ENCODE results near the gene PRKCB. TPM values are rescaled to one million over a fixed set of nuclear protein-coding genes. Genes with fewer than 3 reads are reported as not detected.

The PRKCB gene
- total and polyA plus RNA-seq, 2 experiments from 2014 or later: 3.7 to 16.4 TPM

- TF ChIP-seq, protein P1, sequence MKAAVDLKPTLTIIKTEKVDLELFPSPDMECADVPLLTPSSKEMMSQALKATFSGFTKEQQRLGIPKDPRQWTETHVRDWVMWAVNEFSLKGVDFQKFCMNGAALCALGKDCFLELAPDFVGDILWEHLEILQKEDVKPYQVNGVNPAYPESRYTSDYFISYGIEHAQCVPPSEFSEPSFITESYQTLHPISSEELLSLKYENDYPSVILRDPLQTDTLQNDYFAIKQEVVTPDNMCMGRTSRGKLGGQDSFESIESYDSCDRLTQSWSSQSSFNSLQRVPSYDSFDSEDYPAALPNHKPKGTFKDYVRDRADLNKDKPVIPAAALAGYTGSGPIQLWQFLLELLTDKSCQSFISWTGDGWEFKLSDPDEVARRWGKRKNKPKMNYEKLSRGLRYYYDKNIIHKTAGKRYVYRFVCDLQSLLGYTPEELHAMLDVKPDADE (IDR thresholded peaks at IDR 0.05): no peak
- no peak for TF ChIP-seq ZNF331 (CRISPR knock-in tag; IDR thresholded peaks at IDR 0.05; ENCODE audit: low read depth)
- TF ChIP-seq EZH2 (IDR thresholded peaks at IDR 0.05; ENCODE audit: low read depth, unreplicated experiment): no peak
- TF ChIP-seq ZNF114 (CRISPR knock-in tag; IDR thresholded peaks at IDR 0.05): no peak
Measured at GRCh38 chr16:23934610-23935236, 98.9 kb downstream of the PRKCB start (continued).

- Mint-ChIP-seq H3K27me3 (ENCODE audit: insufficient read depth, low read depth, poor library complexity) (no peaks in the 10 kb centered on the region), H3K4me3 (no peak overlapping the region), H3K27ac (no peak overlapping the region), H3K9me3 (no peaks in the 10 kb centered on the region), H3K36me3 (ENCODE audit: low read depth) (no peaks in the 10 kb centered on the region), H3K4me1 (no peaks in the 10 kb centered on the region)
- ATAC-seq: no peak
- H2AFZ ChIP-seq: no peak overlapping the region
- no peaks in the 10 kb centered on the region for H3K27me3 ChIP-seq (ENCODE audit: insufficient read depth)
- H3K4me1 ChIP-seq (ENCODE audit: insufficient read depth): no peaks in the 10 kb centered on the region
- H3K27ac ChIP-seq (ENCODE audit: low read depth): no peak overlapping the region
- no peaks in the 10 kb centered on the region for H3F3A ChIP-seq (replicated peaks; ENCODE audit: low read depth)
- H4K20me1 ChIP-seq (replicated peaks; ENCODE audit: insufficient read depth): no peaks in the 10 kb centered on the region
- no peak overlapping the region for H3K4me2 ChIP-seq
- no peaks in the 10 kb centered on the region for H3K9me2 ChIP-seq (ENCODE audit: insufficient read depth)
- no peaks in the 10 kb centered on the region for H3K79me2 ChIP-seq (replicated peaks; ENCODE audit: insufficient read depth)
- DNase-seq (ENCODE audit: low spot score): no peak
- no peaks in the 10 kb centered on the region for H3K36me3 ChIP-seq (ENCODE audit: insufficient read depth)
- H3K4me3 ChIP-seq: no peak overlapping the region
- TF ChIP-seq STAT1 (IDR thresholded peaks at IDR 0.05; ENCODE audit: unreplicated experiment) (no peak), POLR2AphosphoS5 (IDR thresholded peaks at IDR 0.05; ENCODE audit: low read depth) (no peak), ZNF331 (CRISPR knock-in tag; IDR thresholded peaks at IDR 0.05; ENCODE audit: low read depth) (no peak), CREB1 (CRISPR knock-in tag; IDR thresholded peaks at IDR 0.05; ENCODE audit: low read depth) (no peak), EZH2 (IDR thresholded peaks at IDR 0.05; ENCODE audit: low read depth, unreplicated experiment) (no peak), EZH2phosphoT487 (IDR thresholded peaks at IDR 0.05; ENCODE audit: unreplicated experiment) (no peak), NANOG (IDR thresholded peaks at IDR 0.05; ENCODE audit: borderline replicate concordance) (no peak), JUNB (IDR thresholded peaks at IDR 0.05; ENCODE audit: unreplicated experiment) (no peak), REST (IDR thresholded peaks at IDR 0.05; ENCODE audit: unreplicated experiment) (no peak), ZNF114 (CRISPR knock-in tag; IDR thresholded peaks at IDR 0.05) (no peak)
- TF ChIP-seq, protein P1 (IDR thresholded peaks at IDR 0.05): no peak
- TF ChIP-seq, protein P2, sequence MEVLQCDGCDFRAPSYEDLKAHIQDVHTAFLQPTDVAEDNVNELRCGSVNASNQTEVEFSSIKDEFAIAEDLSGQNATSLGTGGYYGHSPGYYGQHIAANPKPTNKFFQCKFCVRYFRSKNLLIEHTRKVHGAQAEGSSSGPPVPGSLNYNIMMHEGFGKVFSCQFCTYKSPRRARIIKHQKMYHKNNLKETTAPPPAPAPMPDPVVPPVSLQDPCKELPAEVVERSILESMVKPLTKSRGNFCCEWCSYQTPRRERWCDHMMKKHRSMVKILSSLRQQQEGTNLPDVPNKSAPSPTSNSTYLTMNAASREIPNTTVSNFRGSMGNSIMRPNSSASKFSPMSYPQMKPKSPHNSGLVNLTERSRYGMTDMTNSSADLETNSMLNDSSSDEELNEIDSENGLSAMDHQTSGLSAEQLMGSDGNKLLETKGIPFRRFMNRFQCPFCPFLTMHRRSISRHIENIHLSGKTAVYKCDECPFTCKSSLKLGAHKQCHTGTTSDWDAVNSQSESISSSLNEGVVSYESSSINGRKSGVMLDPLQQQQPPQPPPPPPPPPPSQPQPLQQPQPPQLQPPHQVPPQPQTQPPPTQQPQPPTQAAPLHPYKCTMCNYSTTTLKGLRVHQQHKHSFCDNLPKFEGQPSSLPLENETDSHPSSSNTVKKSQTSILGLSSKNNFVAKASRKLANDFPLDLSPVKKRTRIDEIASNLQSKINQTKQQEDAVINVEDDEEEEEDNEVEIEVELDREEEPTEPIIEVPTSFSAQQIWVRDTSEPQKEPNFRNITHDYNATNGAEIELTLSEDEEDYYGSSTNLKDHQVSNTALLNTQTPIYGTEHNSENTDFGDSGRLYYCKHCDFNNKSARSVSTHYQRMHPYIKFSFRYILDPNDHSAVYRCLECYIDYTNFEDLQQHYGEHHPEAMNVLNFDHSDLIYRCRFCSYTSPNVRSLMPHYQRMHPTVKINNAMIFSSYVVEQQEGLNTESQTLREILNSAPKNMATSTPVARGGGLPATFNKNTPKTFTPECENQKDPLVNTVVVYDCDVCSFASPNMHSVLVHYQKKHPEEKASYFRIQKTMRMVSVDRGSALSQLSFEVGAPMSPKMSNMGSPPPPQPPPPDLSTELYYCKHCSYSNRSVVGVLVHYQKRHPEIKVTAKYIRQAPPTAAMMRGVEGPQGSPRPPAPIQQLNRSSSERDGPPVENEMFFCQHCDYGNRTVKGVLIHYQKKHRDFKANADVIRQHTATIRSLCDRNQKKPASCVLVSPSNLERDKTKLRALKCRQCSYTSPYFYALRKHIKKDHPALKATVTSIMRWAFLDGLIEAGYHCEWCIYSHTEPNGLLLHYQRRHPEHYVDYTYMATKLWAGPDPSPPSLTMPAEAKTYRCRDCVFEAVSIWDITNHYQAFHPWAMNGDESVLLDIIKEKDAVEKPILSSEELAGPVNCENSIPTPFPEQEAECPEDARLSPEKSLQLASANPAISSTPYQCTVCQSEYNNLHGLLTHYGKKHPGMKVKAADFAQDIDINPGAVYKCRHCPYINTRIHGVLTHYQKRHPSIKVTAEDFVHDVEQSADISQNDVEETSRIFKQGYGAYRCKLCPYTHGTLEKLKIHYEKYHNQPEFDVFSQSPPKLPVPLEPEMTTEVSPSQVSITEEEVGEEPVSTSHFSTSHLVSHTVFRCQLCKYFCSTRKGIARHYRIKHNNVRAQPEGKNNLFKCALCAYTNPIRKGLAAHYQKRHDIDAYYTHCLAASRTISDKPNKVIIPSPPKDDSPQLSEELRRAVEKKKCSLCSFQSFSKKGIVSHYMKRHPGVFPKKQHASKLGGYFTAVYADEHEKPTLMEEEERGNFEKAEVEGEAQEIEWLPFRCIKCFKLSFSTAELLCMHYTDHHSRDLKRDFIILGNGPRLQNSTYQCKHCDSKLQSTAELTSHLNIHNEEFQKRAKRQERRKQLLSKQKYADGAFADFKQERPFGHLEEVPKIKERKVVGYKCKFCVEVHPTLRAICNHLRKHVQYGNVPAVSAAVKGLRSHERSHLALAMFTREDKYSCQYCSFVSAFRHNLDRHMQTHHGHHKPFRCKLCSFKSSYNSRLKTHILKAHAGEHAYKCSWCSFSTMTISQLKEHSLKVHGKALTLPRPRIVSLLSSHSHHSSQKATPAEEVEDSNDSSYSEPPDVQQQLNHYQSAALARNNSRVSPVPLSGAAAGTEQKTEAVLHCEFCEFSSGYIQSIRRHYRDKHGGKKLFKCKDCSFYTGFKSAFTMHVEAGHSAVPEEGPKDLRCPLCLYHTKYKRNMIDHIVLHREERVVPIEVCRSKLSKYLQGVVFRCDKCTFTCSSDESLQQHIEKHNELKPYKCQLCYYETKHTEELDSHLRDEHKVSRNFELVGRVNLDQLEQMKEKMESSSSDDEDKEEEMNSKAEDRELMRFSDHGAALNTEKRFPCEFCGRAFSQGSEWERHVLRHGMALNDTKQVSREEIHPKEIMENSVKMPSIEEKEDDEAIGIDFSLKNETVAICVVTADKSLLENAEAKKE (CRISPR knock-in tag; IDR thresholded peaks at IDR 0.05): no peak
Measured at GRCh38 chr16:23940111-23940510, 104.3 kb downstream of the PRKCB start.
